B cell (primary cell): ENCODE measurements around the gene NCKIPSD. TPM values are rescaled to one million over a fixed set of nuclear protein-coding genes. Genes with fewer than 3 reads are reported as not detected.

Source experiments
- ATAC-seq: fragments of 200-7000 bp; cut with Tn5 transposase; one replicate; pipeline ENCODE4 v1.10.0; 2021; ENCODE audit warnings: low read depth, mild to moderate bottlenecking, moderate number of reproducible peaks, moderate library complexity
- CTCF ChIA-PET: fragments of 350-600 bp; sonication (Branson Sonifier 250); formaldehyde crosslinking; loops from one replicate; lab custom pipeline; 2021; ENCODE audit warnings: antibody characterized with exemption, inconsistent platforms; lab: Charles Lee
- POLR2A ChIA-PET: fragments of 350-600 bp; sonication (Branson Sonifier 250); formaldehyde crosslinking; loops from one replicate; lab custom pipeline; 2021; ENCODE audit warnings: antibody characterized with exemption; lab: Charles Lee
- DNase-seq: peaks from one replicate; pipeline ENCODE4 v3.0.0; 2013
- H2AFZ ChIP-seq: 2 replicates; pipeline ENCODE4 v1.6.1; 2012; ENCODE audit warnings: mild to moderate bottlenecking, low read depth, low read length; ENCODE audit not compliant: insufficient read depth, poor library complexity, severe bottlenecking
- H3K27ac ChIP-seq, 2 donors: 1 replicate in 1 of 2; 2 replicates in 1 of 2; pipeline ENCODE4 v1.5.1; 2012 to 2013; ENCODE audit warnings: low read length in 2 of 2, mild to moderate bottlenecking in 2 of 2, moderate library complexity in 1 of 2
- H3K27me3 ChIP-seq, 4 experiments: fragments of 200-600 bp in 1 of 4; sonication (generic) in 1 of 4; replicated peaks in 1 of 4; 1 replicate in 2 of 4; 2 replicates in 2 of 4; pipeline versions ENCODE4 v1.6.1 to v1.7.0; 2013 to 2016; ENCODE audit warnings: low read length in 3 of 4, mild to moderate bottlenecking in 2 of 4, mixed read lengths in 1 of 4, moderate library complexity in 1 of 4; ENCODE audit not compliant: insufficient read depth in 4 of 4, control insufficient read depth in 3 of 4; ENCODE audit errors: control extremely low read depth in 1 of 4
- H3K36me3 ChIP-seq, 2 experiments: replicated peaks in 1 of 2; 1 replicate in 1 of 2; 2 replicates in 1 of 2; pipeline versions ENCODE4 v1.6.1 to v1.7.1; 2013; ENCODE audit warnings: low read length in 1 of 2; ENCODE audit not compliant: insufficient read depth in 2 of 2, control insufficient read depth in 1 of 2; ENCODE audit errors: control extremely low read depth in 1 of 2, extremely low read depth in 1 of 2
- H3K4me1 ChIP-seq, 2 donors: fragments of 200-600 bp in 1 of 2; sonication (generic) in 1 of 2; 1 replicate in 1 of 2; 2 replicates in 1 of 2; pipeline versions ENCODE4 v1.5.1 to v1.6.1; 2013 to 2017; ENCODE audit warnings: low read length in 2 of 2; ENCODE audit not compliant: control insufficient read depth in 2 of 2, insufficient read depth in 2 of 2
- H3K4me2 ChIP-seq: replicated peaks from 2 replicates; pipeline ENCODE3; 2012; ENCODE audit warnings: mild to moderate bottlenecking, low read depth, low read length; ENCODE audit not compliant: poor library complexity, severe bottlenecking
- H3K4me3 ChIP-seq, 5 experiments: fragments of 200-600 bp in 1 of 5; sonication (generic) in 1 of 5; 1 replicate in 3 of 5; 2 replicates in 2 of 5; pipeline versions ENCODE4 v1.5.1 to v1.7.0; 2011 to 2016; ENCODE audit warnings: low read length in 4 of 5, mild to moderate bottlenecking in 4 of 5, low read depth in 2 of 5, control low read depth in 1 of 5, moderate library complexity in 1 of 5; ENCODE audit not compliant: insufficient read depth in 1 of 5; ENCODE audit errors: control extremely low read depth in 1 of 5, extremely low read depth in 1 of 5
- H3K79me2 ChIP-seq: fragments of 200-600 bp; sonication (generic); one replicate; pipeline ENCODE4 v1.6.0; 2016; ENCODE audit warnings: low read length; ENCODE audit not compliant: control insufficient read depth, insufficient read depth
- H3K9ac ChIP-seq: fragments of 200-600 bp; sonication (generic); 2 replicates; pipeline ENCODE4 v1.6.1; 2017; ENCODE audit warnings: mild to moderate bottlenecking, low read length, moderate library complexity
- H3K9me3 ChIP-seq, 3 donors: one replicate each; pipeline versions ENCODE4 v1.6.1 to v1.7.1; 2013; ENCODE audit warnings: low read length in 2 of 3; ENCODE audit not compliant: control insufficient read depth in 2 of 3, insufficient read depth in 1 of 3; ENCODE audit errors: control extremely low read depth in 1 of 3
- H4K20me1 ChIP-seq: 2 replicates; pipeline ENCODE4 v1.6.0; 2012; ENCODE audit warnings: mild to moderate bottlenecking, low read length; ENCODE audit not compliant: insufficient read depth, control insufficient read depth, poor library complexity, severe bottlenecking
- H3K27ac Mint-ChIP-seq: one replicate; pipeline ENCODE4 v1.8.0; 2021; ENCODE audit warnings: mixed read lengths
- H3K27me3 Mint-ChIP-seq: one replicate; pipeline ENCODE4 v1.8.0; 2021; ENCODE audit warnings: mixed read lengths
- H3K4me1 Mint-ChIP-seq: one replicate; pipeline ENCODE4 v1.8.0; 2021; ENCODE audit warnings: mixed read lengths
- H3K4me3 Mint-ChIP-seq: one replicate; pipeline ENCODE4 v1.8.0; 2021; ENCODE audit warnings: mixed read lengths
- H3K9me3 Mint-ChIP-seq: one replicate; pipeline ENCODE4 v1.8.0; 2022; ENCODE audit warnings: mixed read lengths; ENCODE audit not compliant: insufficient read depth
- EZH2 ChIP-seq: IDR thresholded peaks from 2 replicates; pipeline ENCODE4 v1.6.1; 2012; ENCODE audit warnings: borderline replicate concordance, low read depth, mild to moderate bottlenecking, moderate library complexity, low read length; ENCODE audit not compliant: insufficient read depth, poor library complexity, severe bottlenecking
- WGBS: methylation state at CpG from one replicate; pipeline ENCODE4 v1.1.5; 2013; ENCODE audit warnings: missing lambda C conversion rate; ENCODE audit not compliant: insufficient coverage; 5-methylcytosine and 5-hydroxymethylcytosine counted together
- intact Hi-C: fragments of 100-400 bp; cut with micrococcal nuclease; formaldehyde crosslinking; loops from one replicate; pipeline ENCODE4 v1.10.0; 2022
- polyA plus RNA-seq: library from polyadenylated mRNA; depleted of rRNA; stranded (reverse); fragments of >200 nt; gene quantifications from 2 replicates; pipeline ENCODE4 v1.2.3, GENCODE V29; 2012
- total RNA-seq, 2 donors: library from RNA; stranded (reverse); fragments of 120-200 nt in 1 of 2; gene quantifications; 1 replicate in 1 of 2; 2 replicates in 1 of 2; pipeline versions ENCODE4 v1.2.3 to v1.2.4, GENCODE V29; 2013 to 2022
- TF ChIP-seq, protein P1 (sequence below): fragments of 200-600 bp; IDR thresholded peaks from one replicate; pipeline ENCODE4 v1.8.0; 2022; ENCODE audit warnings: antibody characterized with exemption, mild to moderate bottlenecking

NCKIPSD gene
- total and polyA plus RNA-seq, 2 donors (not counting 1 experiment from before 2014, with no cell fraction given): 19.1 to 24.6 TPM

DNA sequence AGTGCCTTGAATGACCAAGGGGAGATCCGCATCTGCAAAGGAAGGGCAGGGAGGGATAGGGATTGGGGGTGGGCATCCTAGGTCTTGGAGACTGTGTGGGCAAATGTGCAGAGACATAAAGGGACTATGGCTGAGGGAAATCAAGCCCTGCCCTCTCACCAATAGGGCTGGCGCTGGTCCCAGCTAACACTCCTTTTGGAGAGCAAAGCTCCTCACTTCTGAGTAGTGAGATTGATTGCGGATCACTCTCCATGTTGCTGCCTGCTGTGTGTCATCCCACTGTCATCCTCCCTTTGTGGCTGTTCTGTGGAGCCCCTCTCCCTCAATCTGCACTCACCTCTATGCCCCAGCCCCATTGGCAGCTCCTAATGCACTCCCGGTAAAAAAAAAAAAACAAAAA, 20.8 kb downstream of the NCKIPSD start:
- Histone ChIP-seq H3K4me2 (no peak overlapping the region), H3K4me3 (no peak overlapping the region), H4K20me1 (peaks cover 9% of the 10 kb centered on the region), H3K79me2 (no peaks in the 10 kb centered on the region), H3K27ac (no peak overlapping the region), H3K36me3 (no peaks in the 10 kb centered on the region), H2AFZ (no peak overlapping the region), H3K4me1 (peaks cover 28 to 31% of the 10 kb centered on the region in 2 donors), H3K27me3 (peaks cover 0 to 35% (median 14%) of the 10 kb centered on the region in 4 experiments), H3K9ac (no peak overlapping the region), H3K9me3 (peaks cover 0 to 40% (median 0%) of the 10 kb centered on the region in 3 donors)
- intact Hi-C loops: loop anchor here (2.0 kb wide), 2 partner anchors 20 to 52 kb away; partner anchors contain the start of genes IP6K2 and NCKIPSD
- Mint-ChIP-seq H3K4me3 (peak overlapping the region; percentile 7), H3K4me1 (peaks cover 23% of the 10 kb centered on the region), H3K27me3 (peaks cover 9% of the 10 kb centered on the region), H3K27ac (no peak overlapping the region), H3K9me3 (no peaks in the 10 kb centered on the region)
- 93% methylated on average over 2 of the region's 4 CpGs for WGBS
- POLR2A ChIA-PET: no interaction called here
- no peak for ATAC-seq
- CTCF ChIA-PET: interaction anchor here (0.7 kb wide), 1 partner anchor 1243 kb away, joined by 3 read pairs; no protein-coding TSS in a partner anchor
- no peak for TF ChIP-seq EZH2
- TF ChIP-seq, protein P1, sequence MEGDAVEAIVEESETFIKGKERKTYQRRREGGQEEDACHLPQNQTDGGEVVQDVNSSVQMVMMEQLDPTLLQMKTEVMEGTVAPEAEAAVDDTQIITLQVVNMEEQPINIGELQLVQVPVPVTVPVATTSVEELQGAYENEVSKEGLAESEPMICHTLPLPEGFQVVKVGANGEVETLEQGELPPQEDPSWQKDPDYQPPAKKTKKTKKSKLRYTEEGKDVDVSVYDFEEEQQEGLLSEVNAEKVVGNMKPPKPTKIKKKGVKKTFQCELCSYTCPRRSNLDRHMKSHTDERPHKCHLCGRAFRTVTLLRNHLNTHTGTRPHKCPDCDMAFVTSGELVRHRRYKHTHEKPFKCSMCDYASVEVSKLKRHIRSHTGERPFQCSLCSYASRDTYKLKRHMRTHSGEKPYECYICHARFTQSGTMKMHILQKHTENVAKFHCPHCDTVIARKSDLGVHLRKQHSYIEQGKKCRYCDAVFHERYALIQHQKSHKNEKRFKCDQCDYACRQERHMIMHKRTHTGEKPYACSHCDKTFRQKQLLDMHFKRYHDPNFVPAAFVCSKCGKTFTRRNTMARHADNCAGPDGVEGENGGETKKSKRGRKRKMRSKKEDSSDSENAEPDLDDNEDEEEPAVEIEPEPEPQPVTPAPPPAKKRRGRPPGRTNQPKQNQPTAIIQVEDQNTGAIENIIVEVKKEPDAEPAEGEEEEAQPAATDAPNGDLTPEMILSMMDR: no peak
- DNase-seq: no peak

DNA sequence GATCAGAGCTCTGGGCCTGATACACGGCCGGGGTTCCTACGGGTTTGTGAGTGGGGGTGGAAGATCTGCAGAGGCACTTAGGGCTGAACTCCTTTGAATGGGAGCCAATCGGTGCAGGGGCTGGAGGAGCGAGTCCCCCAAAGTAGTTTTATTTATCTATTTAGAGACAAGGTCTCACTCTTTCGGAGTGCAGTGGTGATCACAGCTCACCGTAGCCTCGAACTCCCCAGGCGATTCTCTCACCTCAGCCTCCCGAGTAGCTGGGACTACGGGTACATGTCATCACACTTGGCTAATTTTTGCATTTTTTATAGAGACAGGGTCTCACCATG, 21.4 kb downstream of the NCKIPSD start:
- WGBS: 86% methylated on average over 7 of the region's 11 CpGs
- H3K27ac ChIP-seq: no peak overlapping the region

More for the DNA sequence above, 21.4 kb downstream of the NCKIPSD start:
- peaks cover 23% of the 10 kb centered on the region for H3K4me1 Mint-ChIP-seq
- ChIA-PET POLR2A (no interaction called here), CTCF (interaction anchor here (1.4 kb wide), 1 partner anchor 22 kb away, joined by 3 read pairs; the partner anchor contains the start of gene NCKIPSD)
- no peaks in the 10 kb centered on the region for H3K79me2 ChIP-seq
- H3K27me3 Mint-ChIP-seq: peaks cover 12% of the 10 kb centered on the region
- no peak for DNase-seq
- H3K9me3 Mint-ChIP-seq: no peaks in the 10 kb centered on the region
- peak overlapping the region; percentile 77 for H3K4me2 ChIP-seq
- no peak for TF ChIP-seq EZH2
- TF ChIP-seq, protein P1: peak; percentile 39
- peaks cover 0 to 41% (median 16%) of the 10 kb centered on the region in 4 experiments for H3K27me3 ChIP-seq
- peaks cover 0 to 41% (median 0%) of the 10 kb centered on the region in 3 donors for H3K9me3 ChIP-seq
- H2AFZ ChIP-seq: no peak overlapping the region
- peak overlapping the region; percentile 63 for H3K9ac ChIP-seq
- H3K4me1 ChIP-seq: peaks cover 28 to 31% of the 10 kb centered on the region in 2 donors
- H3K4me3 Mint-ChIP-seq: peak overlapping the region; percentile 87
- no peaks in the 10 kb centered on the region for H3K36me3 ChIP-seq
- ATAC-seq: no peak
- peaks cover 9% of the 10 kb centered on the region for H4K20me1 ChIP-seq
- peak overlapping the region in 1 of 5 experiments; percentile 64 for H3K4me3 ChIP-seq
- no peak overlapping the region for H3K27ac Mint-ChIP-seq
- intact Hi-C loops: loop anchor here (2.0 kb wide), 2 partner anchors 21 to 53 kb away; partner anchors contain the start of genes IP6K2 and NCKIPSD
